ENCODE results near the gene ST6GALNAC5.

The ST6GALNAC5 gene

DNA sequence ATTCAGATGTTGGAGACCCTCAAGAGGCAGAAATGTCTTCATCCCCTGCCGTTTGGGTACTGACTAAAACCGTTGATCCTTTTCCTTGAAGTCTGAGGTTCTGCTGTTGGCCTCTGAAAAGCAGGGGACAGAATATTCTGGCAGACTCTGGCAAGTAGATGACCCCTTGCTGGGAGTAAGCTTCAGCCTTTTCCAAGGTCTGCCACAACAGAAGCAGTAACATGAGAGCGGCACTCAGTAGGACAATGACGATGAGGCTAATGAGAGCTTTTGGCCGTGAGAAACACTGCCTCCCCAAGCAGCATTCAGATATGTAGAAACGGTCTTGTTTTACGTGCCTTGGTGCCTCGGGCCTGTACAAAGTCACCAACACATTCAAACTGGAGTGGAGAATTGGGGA lies 143.7 kb downstream of the ST6GALNAC5 start:
- H3K27me3 Mint-ChIP-seq (ENCODE audit: low read depth), result no peaks in the 10 kb centered on the region
- TF ChIP-seq, protein P1, sequence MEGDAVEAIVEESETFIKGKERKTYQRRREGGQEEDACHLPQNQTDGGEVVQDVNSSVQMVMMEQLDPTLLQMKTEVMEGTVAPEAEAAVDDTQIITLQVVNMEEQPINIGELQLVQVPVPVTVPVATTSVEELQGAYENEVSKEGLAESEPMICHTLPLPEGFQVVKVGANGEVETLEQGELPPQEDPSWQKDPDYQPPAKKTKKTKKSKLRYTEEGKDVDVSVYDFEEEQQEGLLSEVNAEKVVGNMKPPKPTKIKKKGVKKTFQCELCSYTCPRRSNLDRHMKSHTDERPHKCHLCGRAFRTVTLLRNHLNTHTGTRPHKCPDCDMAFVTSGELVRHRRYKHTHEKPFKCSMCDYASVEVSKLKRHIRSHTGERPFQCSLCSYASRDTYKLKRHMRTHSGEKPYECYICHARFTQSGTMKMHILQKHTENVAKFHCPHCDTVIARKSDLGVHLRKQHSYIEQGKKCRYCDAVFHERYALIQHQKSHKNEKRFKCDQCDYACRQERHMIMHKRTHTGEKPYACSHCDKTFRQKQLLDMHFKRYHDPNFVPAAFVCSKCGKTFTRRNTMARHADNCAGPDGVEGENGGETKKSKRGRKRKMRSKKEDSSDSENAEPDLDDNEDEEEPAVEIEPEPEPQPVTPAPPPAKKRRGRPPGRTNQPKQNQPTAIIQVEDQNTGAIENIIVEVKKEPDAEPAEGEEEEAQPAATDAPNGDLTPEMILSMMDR (IDR thresholded peaks at IDR 0.05; ENCODE audit: unreplicated experiment in 3 of 3), result no peak
- H3K36me3 Mint-ChIP-seq (ENCODE audit: low read depth), result no peaks in the 10 kb centered on the region
- peaks cover 11% of the 10 kb centered on the region for H3K4me1 Mint-ChIP-seq
- no peak overlapping the region for H3K27ac Mint-ChIP-seq
- no peak overlapping the region for H3K4me3 Mint-ChIP-seq
- H3K9me3 Mint-ChIP-seq, result no peaks in the 10 kb centered on the region

DNA sequence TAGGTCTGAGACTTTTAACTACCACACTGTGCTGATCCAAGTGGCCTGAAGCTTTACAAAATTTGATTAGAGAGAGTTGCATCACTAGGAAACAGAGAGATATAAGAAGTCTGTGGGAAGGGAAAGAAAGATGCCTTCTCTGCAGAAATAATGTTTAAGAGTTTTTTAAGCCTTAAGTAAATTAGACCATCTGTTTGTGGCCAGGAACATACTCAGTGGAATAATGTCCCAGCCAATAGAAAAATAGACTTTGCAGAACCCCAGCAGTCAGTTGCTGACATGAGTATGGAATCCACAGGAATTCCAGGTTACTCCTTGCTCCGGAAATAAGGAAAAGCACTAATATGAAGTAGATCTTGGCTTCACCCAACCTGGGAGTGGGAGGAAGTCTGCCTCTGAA lies 144.8 kb downstream of the ST6GALNAC5 start:
- Mint-ChIP-seq H3K4me1 (peaks cover 16% of the 10 kb centered on the region), H3K4me3 (no peak overlapping the region), H3K36me3 (ENCODE audit: low read depth) (no peaks in the 10 kb centered on the region), H3K27me3 (ENCODE audit: low read depth) (no peaks in the 10 kb centered on the region), H3K27ac (no peak overlapping the region), H3K9me3 (no peaks in the 10 kb centered on the region)
- TF ChIP-seq, protein P1 (IDR thresholded peaks at IDR 0.05; ENCODE audit: unreplicated experiment in 3 of 3), result no peak

DNA sequence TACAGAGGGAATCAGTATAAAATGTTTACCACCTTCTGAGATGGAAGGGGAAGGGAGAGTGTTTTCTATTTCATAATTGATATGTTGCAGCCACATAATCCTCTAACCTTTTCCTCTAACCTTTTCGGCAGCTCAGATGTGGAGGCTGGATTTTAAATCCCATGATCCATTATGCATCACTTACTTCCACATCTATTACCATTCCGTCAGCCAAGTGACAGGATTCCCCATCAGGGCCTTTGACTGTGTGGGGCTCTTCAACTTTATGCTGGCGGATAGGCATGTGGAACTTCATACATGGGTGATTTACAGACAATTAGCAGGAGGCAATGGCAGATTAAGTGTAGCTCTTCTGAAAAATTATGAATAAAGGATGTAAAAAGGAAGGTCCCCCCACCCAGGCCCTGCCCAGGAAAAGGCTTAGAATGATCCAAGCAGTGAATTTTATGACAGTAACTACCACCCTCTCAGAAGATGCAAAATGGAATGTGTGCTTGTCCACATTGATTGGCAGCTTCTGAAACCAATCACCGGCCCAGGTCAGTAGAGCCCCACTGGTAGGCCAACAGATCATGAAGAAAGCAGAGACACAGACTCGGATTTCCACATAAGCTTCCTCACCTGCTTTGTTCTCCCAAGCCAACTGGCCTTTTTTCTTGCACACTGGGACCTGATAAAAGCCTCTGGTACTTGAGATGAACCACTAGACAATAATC lies 147.0 kb downstream of the ST6GALNAC5 start:
- no peak overlapping the region for H3K27ac Mint-ChIP-seq
- peaks cover 23% of the 10 kb centered on the region for H3K4me1 Mint-ChIP-seq
- no peak overlapping the region for H3K4me3 Mint-ChIP-seq
- H3K36me3 Mint-ChIP-seq (ENCODE audit: low read depth), result no peaks in the 10 kb centered on the region
- no peaks in the 10 kb centered on the region for H3K9me3 Mint-ChIP-seq
- TF ChIP-seq, protein P1 (IDR thresholded peaks at IDR 0.05; ENCODE audit: unreplicated experiment in 3 of 3), result no peak
- H3K27me3 Mint-ChIP-seq (ENCODE audit: low read depth), result no peaks in the 10 kb centered on the region

DNA sequence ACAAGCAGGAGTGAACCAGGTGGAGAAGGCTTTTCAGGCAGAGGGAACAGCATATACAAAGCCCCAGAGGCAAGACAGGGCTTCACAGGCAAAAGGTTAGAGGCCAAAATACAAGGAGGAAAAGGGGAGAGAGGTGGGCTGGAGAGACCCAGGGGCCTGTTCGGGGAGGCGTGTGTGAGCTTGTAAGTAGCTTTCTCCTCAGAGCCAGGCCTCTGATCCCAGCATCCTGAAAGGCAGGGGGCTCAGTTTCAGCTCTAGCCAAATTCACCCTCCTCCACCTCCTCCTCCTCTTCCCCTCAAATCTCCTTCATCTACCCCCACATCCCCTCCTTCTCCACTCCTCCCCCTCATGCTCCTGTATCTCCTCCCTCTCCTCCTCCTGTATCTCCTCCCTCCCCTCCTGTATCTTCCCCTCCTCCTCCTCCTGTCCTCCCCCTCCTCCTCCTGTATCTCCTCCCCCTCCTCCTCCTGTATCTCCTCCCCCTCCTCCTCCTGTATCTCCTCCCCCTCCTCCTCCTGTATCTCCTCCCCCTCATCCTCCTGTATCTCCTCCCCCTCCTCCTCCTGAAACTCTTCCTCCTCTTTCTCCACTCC lies 148.6 kb downstream of the ST6GALNAC5 start:
- Mint-ChIP-seq H3K27ac (no peak overlapping the region), H3K4me3 (no peak overlapping the region), H3K4me1 (peaks cover 23% of the 10 kb centered on the region), H3K9me3 (no peaks in the 10 kb centered on the region), H3K27me3 (ENCODE audit: low read depth) (peaks cover 4% of the 10 kb centered on the region), H3K36me3 (ENCODE audit: low read depth) (no peaks in the 10 kb centered on the region)
- TF ChIP-seq, protein P1 (IDR thresholded peaks at IDR 0.05; ENCODE audit: unreplicated experiment in 3 of 3), result no peak

DNA sequence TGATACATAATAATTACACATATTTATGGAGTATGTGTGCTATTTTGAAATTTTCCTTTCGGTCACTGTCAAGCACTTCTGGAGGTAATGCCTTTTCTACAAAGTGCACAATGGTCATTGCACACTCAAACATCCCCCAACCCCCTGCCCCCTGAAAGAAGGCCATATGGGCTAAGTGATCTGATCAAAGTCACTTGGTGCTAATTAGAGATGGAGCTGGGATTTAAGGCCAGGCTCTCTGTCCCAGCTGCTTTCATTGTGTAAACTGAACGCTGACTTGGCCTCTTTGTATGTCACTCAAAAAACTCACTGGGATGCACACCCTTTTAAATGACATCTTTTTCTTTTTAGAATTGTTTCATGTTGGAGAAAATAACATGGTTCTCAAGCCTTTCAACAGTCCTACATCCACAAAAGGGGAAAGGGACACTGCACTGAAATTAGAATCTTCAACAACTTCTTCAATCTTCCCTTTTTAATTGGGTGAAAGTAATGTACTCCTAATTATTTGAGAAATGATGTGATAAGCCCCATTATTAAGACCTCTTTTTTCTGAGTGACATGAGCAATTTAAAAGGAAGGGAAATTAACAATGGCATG lies 149.2 kb downstream of the ST6GALNAC5 start:
- Mint-ChIP-seq H3K4me1 (peaks cover 23% of the 10 kb centered on the region), H3K27me3 (ENCODE audit: low read depth) (peaks cover 4% of the 10 kb centered on the region), H3K36me3 (ENCODE audit: low read depth) (no peaks in the 10 kb centered on the region), H3K9me3 (no peaks in the 10 kb centered on the region), H3K4me3 (no peak overlapping the region), H3K27ac (no peak overlapping the region)
- TF ChIP-seq, protein P1 (IDR thresholded peaks at IDR 0.05; ENCODE audit: unreplicated experiment in 3 of 3), result no peak
